Stromal cell of bone marrow (primary cell): Measurements from ENCODE around the gene RBM33.

Experiments
- DNase-seq: peaks from one replicate; pipeline ENCODE4 v3.0.0-alpha.2; 2012; ENCODE audit warnings: low read depth

The RBM33 gene

GRCh38 chr7:155750255-155751125 lies 106.0 kb downstream of the RBM33 start:
- no peak for DNase-seq

- DNase-seq, result no peak
Observed at GRCh38 chr7:155751409-155751808, 106.9 kb downstream of the RBM33 start.

GRCh38 chr7:155752756-155753445 lies 108.4 kb downstream of the RBM33 start:
- DNase-seq, result no peak

- no peak for DNase-seq
Observed at GRCh38 chr7:155753446-155753965, 109.0 kb downstream of the RBM33 start.

- no peak for DNase-seq
Observed at GRCh38 chr7:155754165-155754564, 109.7 kb downstream of the RBM33 start.

GRCh38 chr7:155755026-155755425 lies 110.6 kb downstream of the RBM33 start:
- no peak for DNase-seq

- DNase-seq, result no peak
Observed at GRCh38 chr7:155756322-155756721, 111.9 kb downstream of the RBM33 start.

GRCh38 chr7:155758348-155758747 lies 113.9 kb downstream of the RBM33 start:
- DNase-seq, result no peak

GRCh38 chr7:155759740-155760430 lies 115.4 kb downstream of the RBM33 start:
- no peak for DNase-seq

- no peak for DNase-seq
Observed at GRCh38 chr7:155761162-155761561, 116.7 kb downstream of the RBM33 start.

GRCh38 chr7:155762036-155762435 lies 117.6 kb downstream of the RBM33 start:
- DNase-seq, result no peak

GRCh38 chr7:155762655-155763054 lies 118.2 kb downstream of the RBM33 start:
- DNase-seq, result no peak

GRCh38 chr7:155763122-155763521 lies 118.7 kb downstream of the RBM33 start:
- DNase-seq, result no peak

- DNase-seq, result no peak
Observed at GRCh38 chr7:155763691-155764437, 119.4 kb downstream of the RBM33 start.

GRCh38 chr7:155764438-155764793 lies 120.0 kb downstream of the RBM33 start:
- no peak for DNase-seq

GRCh38 chr7:155765458-155765857 lies 121.0 kb downstream of the RBM33 start:
- no peak for DNase-seq

GRCh38 chr7:155766386-155766785 lies 121.9 kb downstream of the RBM33 start:
- no peak for DNase-seq

GRCh38 chr7:155766966-155767916 lies 122.8 kb downstream of the RBM33 start:
- DNase-seq, result no peak

- no peak for DNase-seq
Observed at GRCh38 chr7:155769701-155770100, 125.2 kb downstream of the RBM33 start.

- DNase-seq, result no peak
Observed at GRCh38 chr7:155770241-155770640, 125.8 kb downstream of the RBM33 start.

GRCh38 chr7:155773531-155773930 lies 129.1 kb downstream of the RBM33 start:
- no peak for DNase-seq
